ENCODE data around the gene PDCD7.
A peak's percentile ranks its signal among the peaks of the same experiment; 100 is the strongest.

GRCh38 chr15:65101411-65101890, 32.2 kb downstream of the PDCD7 start:
- TF ChIP-seq CTCF (conservative IDR thresholded peaks at IDR 0.05) (peak; percentile 77), EZH2 (IDR thresholded peaks at IDR 0.05; ENCODE audit: low read depth) (no peak)
